Liver (tissue), 3 donors: Measurements from ENCODE around the gene PEX1.

Source experiments
- EGR1 ChIP-seq, 2 donors: IDR thresholded peaks; 2 replicates each; pipeline ENCODE4 v1.6.1; 2016 to 2018; ENCODE audit warnings: antibody characterized with exemption in 2 of 2, low read depth in 2 of 2
- FOXA1 ChIP-seq: IDR thresholded peaks from 2 replicates; pipeline ENCODE4 v1.6.1; 2016; ENCODE audit warnings: antibody characterized with exemption
- HNF4A ChIP-seq, 2 donors: conservative IDR thresholded peaks; 2 replicates each; pipeline ENCODE4 v1.6.1; 2016; ENCODE audit warnings: antibody characterized with exemption in 2 of 2, mild to moderate bottlenecking in 2 of 2
- JUND ChIP-seq, 2 donors: IDR thresholded peaks; 2 replicates each; pipeline ENCODE4 v1.6.1; 2016; ENCODE audit warnings: antibody characterized with exemption in 2 of 2
- RAD21 ChIP-seq, 2 donors: IDR thresholded peaks; 2 replicates each; pipeline ENCODE4 v1.6.1; 2016; ENCODE audit warnings: antibody characterized with exemption in 2 of 2, mild to moderate bottlenecking in 2 of 2
- RXRA ChIP-seq, 2 donors: IDR thresholded peaks; 2 replicates each; pipeline ENCODE4 v1.6.1; 2017 to 2018; ENCODE audit warnings: antibody characterized with exemption in 2 of 2, mild to moderate bottlenecking in 1 of 2
- SP1 ChIP-seq: IDR thresholded peaks from 2 replicates; pipeline ENCODE4 v1.6.1; 2018; ENCODE audit warnings: antibody characterized with exemption, mild to moderate bottlenecking
- TAF1 ChIP-seq: conservative IDR thresholded peaks from 2 replicates; pipeline ENCODE4 v1.6.1; 2016; ENCODE audit warnings: antibody characterized with exemption, mild to moderate bottlenecking
- TF ChIP-seq, protein P1 (sequence below): fragments of 150-350 bp; IDR thresholded peaks from 2 replicates; pipeline ENCODE4 v1.5.1; 2017; ENCODE audit warnings: improper control_type of control experiment, low read depth, low read length; ENCODE audit not compliant: missing input control
- TF ChIP-seq, protein P2 (sequence below): IDR thresholded peaks from 2 replicates; pipeline ENCODE4 v1.6.1; 2016; ENCODE audit warnings: antibody characterized with exemption, mild to moderate bottlenecking
- TF ChIP-seq, protein P3 (sequence below): IDR thresholded peaks from 2 replicates; pipeline ENCODE4 v1.6.1; 2016; ENCODE audit warnings: antibody characterized with exemption
- TF ChIP-seq, protein P4 (sequence below): IDR thresholded peaks from 2 replicates; pipeline ENCODE4 v1.6.1; 2016; ENCODE audit warnings: antibody characterized with exemption
- donor health status: healthy.
- donor health status: healthy.

DNA sequence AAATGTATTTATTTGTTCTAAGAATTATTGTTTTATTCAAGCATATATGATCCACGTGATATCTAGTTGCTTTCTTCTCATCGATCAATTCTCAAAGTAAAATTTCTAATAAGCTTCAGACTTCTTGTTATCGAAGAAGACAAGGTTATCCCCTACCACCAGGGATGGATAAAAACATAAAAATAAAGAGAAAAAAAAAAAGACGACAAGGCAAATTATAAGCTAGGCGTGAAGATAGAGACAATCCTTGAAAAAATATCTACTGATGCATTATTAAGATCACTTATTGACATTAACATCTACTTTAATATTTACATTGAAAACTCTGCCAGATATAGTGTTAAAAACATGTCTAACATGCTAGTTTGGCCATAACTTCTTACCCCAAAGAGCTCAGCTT is 19.4 kb downstream of the PEX1 start:
- TF ChIP-seq, protein P1, sequence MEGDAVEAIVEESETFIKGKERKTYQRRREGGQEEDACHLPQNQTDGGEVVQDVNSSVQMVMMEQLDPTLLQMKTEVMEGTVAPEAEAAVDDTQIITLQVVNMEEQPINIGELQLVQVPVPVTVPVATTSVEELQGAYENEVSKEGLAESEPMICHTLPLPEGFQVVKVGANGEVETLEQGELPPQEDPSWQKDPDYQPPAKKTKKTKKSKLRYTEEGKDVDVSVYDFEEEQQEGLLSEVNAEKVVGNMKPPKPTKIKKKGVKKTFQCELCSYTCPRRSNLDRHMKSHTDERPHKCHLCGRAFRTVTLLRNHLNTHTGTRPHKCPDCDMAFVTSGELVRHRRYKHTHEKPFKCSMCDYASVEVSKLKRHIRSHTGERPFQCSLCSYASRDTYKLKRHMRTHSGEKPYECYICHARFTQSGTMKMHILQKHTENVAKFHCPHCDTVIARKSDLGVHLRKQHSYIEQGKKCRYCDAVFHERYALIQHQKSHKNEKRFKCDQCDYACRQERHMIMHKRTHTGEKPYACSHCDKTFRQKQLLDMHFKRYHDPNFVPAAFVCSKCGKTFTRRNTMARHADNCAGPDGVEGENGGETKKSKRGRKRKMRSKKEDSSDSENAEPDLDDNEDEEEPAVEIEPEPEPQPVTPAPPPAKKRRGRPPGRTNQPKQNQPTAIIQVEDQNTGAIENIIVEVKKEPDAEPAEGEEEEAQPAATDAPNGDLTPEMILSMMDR, result no peak
- TF ChIP-seq EGR1 (IDR thresholded peaks at IDR 0.05; ENCODE audit: low read depth in 2 of 2) (no peak), RXRA (IDR thresholded peaks at IDR 0.05) (no peak), SP1 (no peak), JUND (IDR thresholded peaks at IDR 0.05) (no peak), FOXA1 (no peak), TAF1 (no peak), RAD21 (IDR thresholded peaks at IDR 0.05) (no peak), HNF4A (conservative IDR thresholded peaks at IDR 0.05) (no peak)
- TF ChIP-seq, protein P2, sequence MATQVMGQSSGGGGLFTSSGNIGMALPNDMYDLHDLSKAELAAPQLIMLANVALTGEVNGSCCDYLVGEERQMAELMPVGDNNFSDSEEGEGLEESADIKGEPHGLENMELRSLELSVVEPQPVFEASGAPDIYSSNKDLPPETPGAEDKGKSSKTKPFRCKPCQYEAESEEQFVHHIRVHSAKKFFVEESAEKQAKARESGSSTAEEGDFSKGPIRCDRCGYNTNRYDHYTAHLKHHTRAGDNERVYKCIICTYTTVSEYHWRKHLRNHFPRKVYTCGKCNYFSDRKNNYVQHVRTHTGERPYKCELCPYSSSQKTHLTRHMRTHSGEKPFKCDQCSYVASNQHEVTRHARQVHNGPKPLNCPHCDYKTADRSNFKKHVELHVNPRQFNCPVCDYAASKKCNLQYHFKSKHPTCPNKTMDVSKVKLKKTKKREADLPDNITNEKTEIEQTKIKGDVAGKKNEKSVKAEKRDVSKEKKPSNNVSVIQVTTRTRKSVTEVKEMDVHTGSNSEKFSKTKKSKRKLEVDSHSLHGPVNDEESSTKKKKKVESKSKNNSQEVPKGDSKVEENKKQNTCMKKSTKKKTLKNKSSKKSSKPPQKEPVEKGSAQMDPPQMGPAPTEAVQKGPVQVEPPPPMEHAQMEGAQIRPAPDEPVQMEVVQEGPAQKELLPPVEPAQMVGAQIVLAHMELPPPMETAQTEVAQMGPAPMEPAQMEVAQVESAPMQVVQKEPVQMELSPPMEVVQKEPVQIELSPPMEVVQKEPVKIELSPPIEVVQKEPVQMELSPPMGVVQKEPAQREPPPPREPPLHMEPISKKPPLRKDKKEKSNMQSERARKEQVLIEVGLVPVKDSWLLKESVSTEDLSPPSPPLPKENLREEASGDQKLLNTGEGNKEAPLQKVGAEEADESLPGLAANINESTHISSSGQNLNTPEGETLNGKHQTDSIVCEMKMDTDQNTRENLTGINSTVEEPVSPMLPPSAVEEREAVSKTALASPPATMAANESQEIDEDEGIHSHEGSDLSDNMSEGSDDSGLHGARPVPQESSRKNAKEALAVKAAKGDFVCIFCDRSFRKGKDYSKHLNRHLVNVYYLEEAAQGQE, result no peak
- TF ChIP-seq, protein P3, sequence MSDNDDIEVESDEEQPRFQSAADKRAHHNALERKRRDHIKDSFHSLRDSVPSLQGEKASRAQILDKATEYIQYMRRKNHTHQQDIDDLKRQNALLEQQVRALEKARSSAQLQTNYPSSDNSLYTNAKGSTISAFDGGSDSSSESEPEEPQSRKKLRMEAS, result no peak
- TF ChIP-seq, protein P4, sequence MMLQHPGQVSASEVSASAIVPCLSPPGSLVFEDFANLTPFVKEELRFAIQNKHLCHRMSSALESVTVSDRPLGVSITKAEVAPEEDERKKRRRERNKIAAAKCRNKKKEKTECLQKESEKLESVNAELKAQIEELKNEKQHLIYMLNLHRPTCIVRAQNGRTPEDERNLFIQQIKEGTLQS, result no peak
